PFSK-1 (cell line): ENCODE data around the gene ENAM.

Experiments used
- POLR2AphosphoS5 ChIP-seq: IDR thresholded peaks from 2 replicates; pipeline ENCODE4 v1.6.1; 2012; ENCODE audit warnings: low read depth, mild to moderate bottlenecking, control low read depth, low read length, moderate library complexity
- TAF1 ChIP-seq: IDR thresholded peaks from 2 replicates; pipeline ENCODE4 v1.6.1; 2012; ENCODE audit warnings: low read length, control low read depth, borderline replicate concordance; ENCODE audit not compliant: insufficient read depth

DNA sequence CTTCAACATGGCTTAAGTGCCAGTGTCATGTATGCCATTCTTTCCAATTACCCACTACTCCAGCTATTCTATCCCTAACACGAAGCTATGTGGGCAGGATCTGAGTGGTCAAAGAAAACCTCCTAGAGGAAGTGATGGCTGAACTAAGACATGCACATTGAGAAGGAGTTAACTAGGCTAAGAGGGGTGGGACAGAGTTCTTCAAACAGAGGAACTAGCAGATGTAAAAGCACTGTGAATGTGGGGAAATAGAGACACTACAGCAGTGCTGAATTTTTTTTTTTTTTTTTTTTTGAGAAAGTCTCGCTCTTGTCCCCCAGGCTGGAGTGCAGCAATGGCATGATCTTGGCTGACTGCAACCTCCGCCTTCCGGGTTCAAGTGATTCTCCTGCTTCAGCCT is 31.6 kb downstream of the ENAM start:
- TF ChIP-seq POLR2AphosphoS5 = no peak
- TF ChIP-seq TAF1 = no peak
